SKM-1 (cell line): Measurements from ENCODE around the gene PPM1L.

Experiments
- DNase-seq: peaks from one replicate; lab custom pipeline; 2025; ENCODE audit not compliant: unreplicated experiment; lab: John Stamatoyannopoulos, UW

PPM1L gene

GRCh38 chr3:160763073-160763472 lies 7.0 kb downstream of the PPM1L start:
- no peak for DNase-seq

GRCh38 chr3:160765211-160765610 lies 9.2 kb downstream of the PPM1L start:
- no peak for DNase-seq

GRCh38 chr3:160768031-160768430 lies 12.0 kb downstream of the PPM1L start:
- no peak for DNase-seq

- DNase-seq: no peak
These were observed 12.9 kb downstream of the PPM1L start for GRCh38 chr3:160768918-160769317.

- DNase-seq: no peak
These were observed 15.9 kb downstream of the PPM1L start for GRCh38 chr3:160771811-160772459.

GRCh38 chr3:160773722-160774121 lies 17.7 kb downstream of the PPM1L start:
- no peak for DNase-seq

GRCh38 chr3:160774172-160774571 lies 18.1 kb downstream of the PPM1L start:
- DNase-seq: no peak

- no peak for DNase-seq
These were observed 22.4 kb downstream of the PPM1L start for GRCh38 chr3:160778480-160778879.

GRCh38 chr3:160779040-160779439 lies 23.0 kb downstream of the PPM1L start:
- no peak for DNase-seq

- DNase-seq: no peak
These were observed 24.2 kb downstream of the PPM1L start for GRCh38 chr3:160780245-160780644.

- DNase-seq: no peak
These were observed 25.4 kb downstream of the PPM1L start for GRCh38 chr3:160781402-160781801.

GRCh38 chr3:160781863-160782262 lies 25.8 kb downstream of the PPM1L start:
- DNase-seq: no peak

GRCh38 chr3:160784853-160785252 lies 28.8 kb downstream of the PPM1L start:
- no peak for DNase-seq

GRCh38 chr3:160790726-160791125 lies 34.7 kb downstream of the PPM1L start:
- no peak for DNase-seq

- DNase-seq: no peak
These were observed 36.5 kb downstream of the PPM1L start for GRCh38 chr3:160792540-160792939.

- no peak for DNase-seq
These were observed 37.8 kb downstream of the PPM1L start for GRCh38 chr3:160793722-160794252.

GRCh38 chr3:160796089-160796812 lies 40.2 kb downstream of the PPM1L start:
- DNase-seq: no peak

GRCh38 chr3:160796813-160797164 lies 40.8 kb downstream of the PPM1L start:
- DNase-seq: no peak

- no peak for DNase-seq
These were observed 41.3 kb downstream of the PPM1L start for GRCh38 chr3:160797356-160797755.

GRCh38 chr3:160801386-160802118 lies 45.5 kb downstream of the PPM1L start:
- peak; percentile 96 for DNase-seq

- DNase-seq: no peak
These were observed 48.7 kb downstream of the PPM1L start for GRCh38 chr3:160804762-160805161.

GRCh38 chr3:160806094-160806493 lies 50.1 kb downstream of the PPM1L start:
- no peak for DNase-seq
